BLaER1 treated with 17β-estradiol and CSF1 and Interleukin-3, amounts not matched to agents 10 nM and 100 nM (cell line): ENCODE data around the gene MEIS2.

Source experiments
- H3K27ac ChIP-seq, 11 experiments: shearing (Covaris generic); formaldehyde crosslinking; 2 replicates each; pipeline ENCODE4 v1.8.1; 2022
- H3K27me3 ChIP-seq, 11 experiments: shearing (Covaris generic); formaldehyde crosslinking; 2 replicates each; pipeline ENCODE4 v1.8.1; 2022
- H3K36me3 ChIP-seq, 11 experiments: shearing (Covaris generic); formaldehyde crosslinking; 2 replicates each; pipeline ENCODE4 v1.8.1; 2022
- H3K4me1 ChIP-seq, 10 experiments: shearing (Covaris generic); formaldehyde crosslinking; 2 replicates each; pipeline ENCODE4 v1.8.1; 2022
- H3K4me2 ChIP-seq, 11 experiments: shearing (Covaris generic); formaldehyde crosslinking; 2 replicates each; pipeline ENCODE4 v1.8.1; 2022
- H3K4me3 ChIP-seq, 10 experiments: shearing (Covaris generic); formaldehyde crosslinking; 2 replicates each; pipeline ENCODE4 v1.8.1; 2022
- H3K9ac ChIP-seq, 11 experiments: shearing (Covaris generic); formaldehyde crosslinking; 2 replicates each; pipeline ENCODE4 v1.8.1; 2022
- H3K9me3 ChIP-seq, 11 experiments: shearing (Covaris generic); formaldehyde crosslinking; replicated peaks in 1 of 11; 2 replicates each; pipeline ENCODE4 v1.8.1; 2022
- H4K20me1 ChIP-seq, 11 experiments: shearing (Covaris generic); formaldehyde crosslinking; 2 replicates each; pipeline ENCODE4 v1.8.1; 2022
- Cebpa-rat ChIP-seq, 11 experiments: shearing (Covaris generic); IDR thresholded peaks; 2 replicates each; pipeline ENCODE4 v1.8.1; 2022

MEIS2 gene

GRCh38 chr15:36978126-36978525 is 122.2 kb downstream of the MEIS2 start:
- Histone ChIP-seq H3K27ac (no peak overlapping the region), H3K4me3 (no peak overlapping the region), H3K27me3 (no peaks in the 10 kb centered on the region), H3K9me3 (peaks cover 0 to 5% (median 0%) of the 10 kb centered on the region in 11 experiments; a peak in 4 of 22 replicates), H3K4me1 (no peaks in the 10 kb centered on the region), H3K36me3 (no peaks in the 10 kb centered on the region), H3K9ac (no peak overlapping the region), H3K4me2 (no peak overlapping the region), H4K20me1 (no peaks in the 10 kb centered on the region)
- TF ChIP-seq Cebpa-rat (IDR thresholded peaks at IDR 0.05), result no peak

GRCh38 chr15:36977659-36978058 is 122.7 kb downstream of the MEIS2 start:
- Histone ChIP-seq H3K4me1 (no peaks in the 10 kb centered on the region), H3K9ac (no peak overlapping the region), H3K36me3 (no peaks in the 10 kb centered on the region), H3K9me3 (no peaks in the 10 kb centered on the region; a peak in 1 of 22 replicates), H3K27ac (no peak overlapping the region), H4K20me1 (no peaks in the 10 kb centered on the region), H3K4me2 (no peak overlapping the region), H3K27me3 (no peaks in the 10 kb centered on the region), H3K4me3 (no peak overlapping the region)
- no peak for TF ChIP-seq Cebpa-rat (IDR thresholded peaks at IDR 0.05)

- no peaks in the 10 kb centered on the region for H3K9me3 ChIP-seq
- H3K4me1 ChIP-seq, result no peaks in the 10 kb centered on the region
Observed at GRCh38 chr15:36972704-36973103, 127.6 kb downstream of the MEIS2 start.

GRCh38 chr15:36970522-36970921 is 129.8 kb downstream of the MEIS2 start:
- Histone ChIP-seq H3K27ac (no peak overlapping the region), H4K20me1 (no peaks in the 10 kb centered on the region), H3K27me3 (no peaks in the 10 kb centered on the region), H3K4me3 (no peak overlapping the region), H3K4me1 (no peaks in the 10 kb centered on the region), H3K4me2 (no peak overlapping the region), H3K36me3 (no peaks in the 10 kb centered on the region), H3K9me3 (no peaks in the 10 kb centered on the region), H3K9ac (no peak overlapping the region)
- TF ChIP-seq Cebpa-rat (IDR thresholded peaks at IDR 0.05), result no peak

More at GRCh38 chr15:36972704-36973103, 127.6 kb downstream of the MEIS2 start:
- no peak for TF ChIP-seq Cebpa-rat (IDR thresholded peaks at IDR 0.05)
- no peak overlapping the region for H3K4me2 ChIP-seq
- H3K9ac ChIP-seq, result no peak overlapping the region
- H3K4me3 ChIP-seq, result no peak overlapping the region
- H3K36me3 ChIP-seq, result no peaks in the 10 kb centered on the region
- H3K27ac ChIP-seq, result no peak overlapping the region
- H4K20me1 ChIP-seq, result no peaks in the 10 kb centered on the region
- no peaks in the 10 kb centered on the region for H3K27me3 ChIP-seq

GRCh38 chr15:36967929-36968328 is 132.4 kb downstream of the MEIS2 start:
- no peaks in the 10 kb centered on the region for H3K27me3 ChIP-seq
- no peaks in the 10 kb centered on the region for H3K9me3 ChIP-seq
- H4K20me1 ChIP-seq, result no peaks in the 10 kb centered on the region
- H3K4me3 ChIP-seq, result no peak overlapping the region
- no peak overlapping the region for H3K27ac ChIP-seq
- H3K9ac ChIP-seq, result no peak overlapping the region
- no peak for TF ChIP-seq Cebpa-rat (IDR thresholded peaks at IDR 0.05)
- H3K4me1 ChIP-seq, result no peaks in the 10 kb centered on the region
- no peaks in the 10 kb centered on the region for H3K36me3 ChIP-seq
- no peak overlapping the region for H3K4me2 ChIP-seq

GRCh38 chr15:36966708-36967107 is 133.6 kb downstream of the MEIS2 start:
- Histone ChIP-seq H3K27ac (no peak overlapping the region), H3K36me3 (no peaks in the 10 kb centered on the region), H3K27me3 (no peaks in the 10 kb centered on the region), H3K4me2 (no peak overlapping the region), H3K9ac (no peak overlapping the region), H3K4me3 (no peak overlapping the region), H4K20me1 (no peaks in the 10 kb centered on the region), H3K4me1 (no peaks in the 10 kb centered on the region), H3K9me3 (no peaks in the 10 kb centered on the region)
- TF ChIP-seq Cebpa-rat (IDR thresholded peaks at IDR 0.05), result no peak

GRCh38 chr15:36965570-36966342 is 134.6 kb downstream of the MEIS2 start:
- no peak for TF ChIP-seq Cebpa-rat (IDR thresholded peaks at IDR 0.05)
- H3K27ac ChIP-seq, result no peak overlapping the region

GRCh38 chr15:36964626-36965025 is 135.7 kb downstream of the MEIS2 start:
- H3K4me1 ChIP-seq, result peaks cover 0 to 4% (median 0%) of the 10 kb centered on the region in 10 experiments; a peak in 1 of 20 replicates
- H4K20me1 ChIP-seq, result no peaks in the 10 kb centered on the region
- no peak overlapping the region for H3K4me2 ChIP-seq
- no peaks in the 10 kb centered on the region for H3K9me3 ChIP-seq
- no peaks in the 10 kb centered on the region for H3K36me3 ChIP-seq
- no peak for TF ChIP-seq Cebpa-rat (IDR thresholded peaks at IDR 0.05)
- no peak overlapping the region for H3K27ac ChIP-seq
- no peak overlapping the region for H3K4me3 ChIP-seq
- H3K9ac ChIP-seq, result no peak overlapping the region
- H3K27me3 ChIP-seq, result no peaks in the 10 kb centered on the region

More at GRCh38 chr15:36965570-36966342, 134.6 kb downstream of the MEIS2 start:
- H3K9ac ChIP-seq, result no peak overlapping the region
- H3K27me3 ChIP-seq, result no peaks in the 10 kb centered on the region
- H3K4me1 ChIP-seq, result no peaks in the 10 kb centered on the region
- H4K20me1 ChIP-seq, result no peaks in the 10 kb centered on the region
- no peaks in the 10 kb centered on the region for H3K36me3 ChIP-seq
- no peak overlapping the region for H3K4me3 ChIP-seq
- no peaks in the 10 kb centered on the region for H3K9me3 ChIP-seq
- no peak overlapping the region for H3K4me2 ChIP-seq

GRCh38 chr15:36961956-36962355 is 138.4 kb downstream of the MEIS2 start:
- H3K9me3 ChIP-seq, result no peaks in the 10 kb centered on the region
- H3K4me1 ChIP-seq, result peaks cover 0 to 4% (median 0%) of the 10 kb centered on the region in 10 experiments; a peak in 1 of 20 replicates
- H3K4me2 ChIP-seq, result no peak overlapping the region
- H3K27me3 ChIP-seq, result no peaks in the 10 kb centered on the region
- H3K27ac ChIP-seq, result no peak overlapping the region
- no peaks in the 10 kb centered on the region for H3K36me3 ChIP-seq
- no peaks in the 10 kb centered on the region for H4K20me1 ChIP-seq
- H3K4me3 ChIP-seq, result no peak overlapping the region
- H3K9ac ChIP-seq, result no peak overlapping the region
- no peak for TF ChIP-seq Cebpa-rat (IDR thresholded peaks at IDR 0.05)

- Histone ChIP-seq H3K4me3 (no peak overlapping the region), H3K9me3 (no peaks in the 10 kb centered on the region), H3K9ac (no peak overlapping the region), H3K4me1 (peaks cover 0 to 4% (median 0%) of the 10 kb centered on the region in 10 experiments; a peak in 1 of 20 replicates), H3K4me2 (no peak overlapping the region), H4K20me1 (no peaks in the 10 kb centered on the region), H3K36me3 (no peaks in the 10 kb centered on the region), H3K27me3 (no peaks in the 10 kb centered on the region), H3K27ac (no peak overlapping the region)
- TF ChIP-seq Cebpa-rat (IDR thresholded peaks at IDR 0.05), result no peak
Observed at GRCh38 chr15:36960947-36961227, 139.5 kb downstream of the MEIS2 start.
